GM18870 (cell line): ENCODE measurements around the gene CYP2E1.
"Not testable (repeated sequence)": the region's sequence is repeated elsewhere in the genome, so short reads cannot be mapped to it uniquely, and the experiment has no call there.

ENCODE experiments used
- ATAC-seq: cut with Tn5 transposase; IDR thresholded peaks from one replicate; pipeline ENCODE4 v1.9.1; 2021; ENCODE audit warnings: moderate library complexity; ENCODE audit not compliant: unreplicated experiment

CYP2E1 gene

GRCh38 chr10:133528296-133528844 is 1.2 kb downstream of the CYP2E1 start:
- ATAC-seq, result no peak

DNA sequence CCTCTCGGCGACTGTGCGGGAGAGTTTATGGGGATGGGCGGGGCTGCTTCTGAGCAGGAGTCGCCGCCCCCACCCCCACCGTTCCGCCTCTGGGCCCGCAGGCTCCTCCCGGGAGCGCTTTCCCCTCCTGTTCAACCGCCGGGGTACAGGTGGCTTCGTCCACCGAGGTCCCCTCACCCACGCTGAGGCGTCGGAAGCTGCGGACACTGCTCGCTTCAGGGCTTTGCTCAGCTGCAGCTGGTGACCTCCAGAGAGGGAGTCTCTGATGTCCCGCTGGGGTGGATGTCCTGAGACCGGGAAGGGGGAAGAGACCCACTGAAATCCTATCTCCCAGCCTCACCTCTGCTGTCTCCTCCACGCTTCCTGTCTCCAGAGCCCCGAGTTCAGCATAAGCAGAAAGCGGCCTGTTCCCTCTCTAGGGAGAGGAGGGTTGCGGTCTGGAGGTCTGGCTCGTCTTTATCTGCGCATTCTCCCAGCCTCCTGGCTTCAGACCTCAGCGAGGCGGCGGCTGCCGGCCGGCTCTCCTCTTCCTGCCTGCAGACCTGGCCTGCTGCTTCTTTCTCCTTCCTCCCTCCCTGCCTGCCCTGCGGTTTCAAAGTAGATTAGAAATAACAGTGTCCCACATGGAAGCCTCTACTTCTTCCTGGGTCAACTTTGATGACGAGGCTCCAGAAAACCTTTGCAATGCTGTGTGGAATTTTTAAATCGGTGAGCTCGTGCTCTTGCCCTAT is 1.8 kb downstream of the CYP2E1 start:
- ATAC-seq, result no peak

DNA sequence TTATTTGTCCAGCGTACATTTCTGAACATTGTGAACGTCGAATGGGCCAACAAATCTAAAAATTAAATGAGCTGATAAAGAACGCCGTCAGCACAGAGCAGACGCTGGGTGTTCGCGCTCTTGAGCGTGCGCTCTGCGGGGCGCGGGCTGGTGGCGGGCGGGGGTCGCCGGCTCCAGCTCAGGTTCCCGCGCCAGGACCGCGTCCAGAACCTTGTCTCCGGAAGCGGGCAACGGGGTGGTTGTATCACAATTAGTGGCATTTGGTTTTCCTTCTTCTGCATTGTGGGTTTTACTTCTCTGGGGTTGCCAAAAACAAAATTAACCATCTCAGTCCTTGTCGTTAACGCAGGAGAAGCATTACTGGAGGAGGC is 2.4 kb downstream of the CYP2E1 start:
- ATAC-seq, result no peak

DNA sequence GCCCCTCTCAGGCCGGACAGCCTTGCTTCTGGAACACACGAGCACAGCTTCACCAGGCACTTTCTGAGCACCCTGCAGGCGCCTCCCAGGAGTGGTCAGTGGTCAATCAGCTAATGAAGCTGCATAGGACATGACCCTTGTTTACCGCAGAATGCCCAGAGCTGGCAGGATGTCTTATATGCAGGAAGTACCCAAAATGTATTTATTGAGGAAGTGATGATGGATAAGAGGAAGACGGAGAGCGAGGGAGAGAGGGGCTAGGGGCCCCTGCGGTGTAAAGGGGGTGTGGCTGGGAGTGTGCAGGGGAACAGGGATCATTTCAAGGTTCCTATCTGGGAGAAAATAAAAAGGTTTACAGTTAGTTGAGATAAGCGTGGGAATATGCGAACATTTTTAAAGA is 3.3 kb downstream of the CYP2E1 start:
- no peak for ATAC-seq

- ATAC-seq, result no peak
Measured at GRCh38 chr10:133532871-133533270, 5.7 kb downstream of the CYP2E1 start.

GRCh38 chr10:133534417-133534816 is 7.3 kb downstream of the CYP2E1 start:
- ATAC-seq, result no peak

GRCh38 chr10:133536198-133536597 is 9.0 kb downstream of the CYP2E1 start:
- ATAC-seq, result no peak

DNA sequence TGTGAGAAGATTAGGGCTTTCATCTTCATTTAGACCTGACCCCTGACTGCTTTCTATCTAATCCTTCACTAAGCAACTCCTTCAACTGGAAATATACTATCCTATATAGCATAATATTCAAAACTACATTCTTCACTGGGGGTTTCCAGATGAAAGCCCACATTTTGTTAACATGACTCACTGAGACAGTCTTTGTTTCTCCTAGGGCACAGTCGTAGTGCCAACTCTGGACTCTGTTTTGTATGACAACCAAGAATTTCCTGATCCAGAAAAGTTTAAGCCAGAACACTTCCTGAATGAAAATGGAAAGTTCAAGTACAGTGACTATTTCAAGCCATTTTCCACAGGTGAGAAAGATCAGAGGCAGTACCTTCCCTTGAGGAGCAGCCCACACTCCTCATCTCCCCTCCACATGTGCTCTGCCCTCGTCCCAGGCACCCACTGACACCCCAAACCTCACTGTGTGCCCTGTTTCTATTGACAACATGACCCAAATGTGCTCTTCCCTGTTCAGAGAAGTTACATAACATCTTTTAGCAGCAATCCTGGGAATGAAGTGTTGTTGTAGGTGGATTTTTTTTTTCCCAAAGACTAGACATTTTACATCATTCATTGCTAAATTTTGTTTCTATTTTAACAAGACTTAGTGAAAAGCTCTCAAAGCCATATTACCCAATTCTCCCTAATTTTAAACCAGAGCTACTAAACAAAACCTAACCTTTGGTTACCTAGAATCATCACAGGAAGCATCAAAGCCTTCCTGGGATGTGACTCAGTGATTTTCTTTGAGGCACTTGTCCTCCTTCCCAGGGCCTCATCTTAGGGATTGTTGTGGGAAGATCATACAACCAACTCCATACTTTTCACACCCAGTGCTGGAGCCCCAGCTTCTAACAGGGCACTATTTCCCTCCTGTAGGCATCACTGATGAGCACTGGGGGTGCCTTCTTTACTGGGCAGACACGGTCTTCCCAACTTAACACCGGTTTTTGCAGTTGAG is 10.7 kb downstream of the CYP2E1 start:
- no peak for ATAC-seq

GRCh38 chr10:133541441-133541975 is 14.3 kb downstream of the CYP2E1 start:
- ATAC-seq, result not testable (repeated sequence)

DNA sequence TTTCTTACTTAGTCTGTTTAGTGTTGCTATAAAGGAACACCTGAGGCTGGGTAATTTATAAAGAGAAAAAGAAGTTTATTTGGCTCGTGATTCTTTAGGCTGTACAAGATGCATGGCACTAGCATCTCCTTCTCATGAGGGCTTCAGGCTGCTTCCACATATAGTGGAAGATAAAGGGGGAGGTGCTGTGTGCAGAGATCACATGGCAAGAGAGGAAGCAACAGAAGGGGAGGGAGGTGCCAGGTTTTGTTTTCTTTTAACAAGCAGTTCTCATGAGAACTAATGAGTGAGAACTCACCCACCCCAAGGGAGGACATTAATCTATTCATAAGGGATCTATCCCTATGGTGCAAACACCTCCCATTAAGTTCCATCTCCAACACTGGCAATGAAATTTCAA is 17.3 kb downstream of the CYP2E1 start:
- no peak for ATAC-seq

DNA sequence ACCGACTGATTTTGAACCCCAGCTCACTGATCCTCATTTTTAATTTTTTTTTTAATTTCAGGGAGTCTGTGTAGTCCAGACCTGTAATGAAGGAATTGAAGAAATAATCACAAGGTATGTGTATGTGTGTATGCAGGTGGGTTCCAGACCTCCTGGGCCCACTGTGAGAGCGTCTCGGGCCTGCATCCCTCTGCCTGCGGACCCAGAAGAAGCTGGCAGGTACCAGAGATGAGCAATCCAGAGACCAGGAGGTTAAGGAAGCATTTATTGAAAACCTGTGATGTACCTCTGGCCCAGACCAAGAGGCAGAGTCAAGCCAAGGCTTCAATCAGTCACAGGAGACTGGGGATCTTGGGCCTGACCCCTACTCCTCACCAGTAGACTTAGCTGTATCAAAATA is 27.4 kb downstream of the CYP2E1 start:
- ATAC-seq, result no peak

- ATAC-seq, result no peak
Measured at GRCh38 chr10:133555521-133555920, 28.4 kb downstream of the CYP2E1 start.

- ATAC-seq, result no peak
Measured at GRCh38 chr10:133557381-133557780, 30.2 kb downstream of the CYP2E1 start.

DNA sequence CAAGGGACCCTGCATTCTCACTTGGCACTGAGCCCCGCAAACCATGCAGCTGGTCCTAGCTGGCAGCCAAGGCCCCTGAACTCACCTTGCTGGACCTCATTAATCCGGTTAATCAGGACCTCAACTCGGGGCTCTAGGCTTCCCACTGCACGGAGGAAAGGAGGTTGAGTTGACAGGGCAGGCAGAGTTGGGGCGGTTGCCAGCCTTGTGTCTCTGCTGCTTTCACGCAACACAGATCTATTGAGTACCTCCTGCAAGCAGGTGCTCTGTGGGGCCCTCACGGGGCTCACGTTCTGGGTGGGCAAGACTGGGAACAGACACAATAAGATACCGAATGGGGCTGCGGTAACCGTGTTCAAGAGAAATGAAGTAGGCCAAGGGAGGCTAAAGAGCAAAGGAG is 32.1 kb downstream of the CYP2E1 start:
- ATAC-seq, result no peak

- no peak for ATAC-seq
Measured at GRCh38 chr10:133564816-133565215, 37.7 kb downstream of the CYP2E1 start.

GRCh38 chr10:133565441-133566294 is 38.5 kb downstream of the CYP2E1 start, which contains the start of gene SYCE1:
SYCE1 (minus strand) TSS chr10:133565583; CDS start chr10:133565529, 54 bp downstream.
- ATAC-seq, result no peak

DNA sequence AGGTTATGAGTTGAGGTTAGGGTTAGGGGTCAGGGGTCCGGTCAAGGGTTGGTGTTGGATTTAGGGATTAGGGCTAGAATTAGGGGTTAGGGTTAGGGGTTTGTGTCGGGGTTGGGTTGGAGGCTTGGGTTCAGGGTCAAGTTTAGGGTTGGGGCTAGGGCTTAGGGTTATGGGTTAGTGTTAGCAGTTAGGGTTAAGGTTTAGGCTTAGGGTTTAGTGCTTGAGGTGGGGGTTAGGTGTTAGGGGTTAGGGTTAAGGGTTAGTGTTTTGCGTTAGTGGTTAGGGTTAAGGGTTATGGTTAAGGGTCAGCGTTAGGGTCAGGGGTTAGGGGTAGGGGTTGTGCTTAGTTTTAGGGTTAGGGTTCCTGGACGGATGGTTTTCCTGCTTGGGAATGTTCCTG is 40.0 kb downstream of the CYP2E1 start:
- no peak for ATAC-seq

DNA sequence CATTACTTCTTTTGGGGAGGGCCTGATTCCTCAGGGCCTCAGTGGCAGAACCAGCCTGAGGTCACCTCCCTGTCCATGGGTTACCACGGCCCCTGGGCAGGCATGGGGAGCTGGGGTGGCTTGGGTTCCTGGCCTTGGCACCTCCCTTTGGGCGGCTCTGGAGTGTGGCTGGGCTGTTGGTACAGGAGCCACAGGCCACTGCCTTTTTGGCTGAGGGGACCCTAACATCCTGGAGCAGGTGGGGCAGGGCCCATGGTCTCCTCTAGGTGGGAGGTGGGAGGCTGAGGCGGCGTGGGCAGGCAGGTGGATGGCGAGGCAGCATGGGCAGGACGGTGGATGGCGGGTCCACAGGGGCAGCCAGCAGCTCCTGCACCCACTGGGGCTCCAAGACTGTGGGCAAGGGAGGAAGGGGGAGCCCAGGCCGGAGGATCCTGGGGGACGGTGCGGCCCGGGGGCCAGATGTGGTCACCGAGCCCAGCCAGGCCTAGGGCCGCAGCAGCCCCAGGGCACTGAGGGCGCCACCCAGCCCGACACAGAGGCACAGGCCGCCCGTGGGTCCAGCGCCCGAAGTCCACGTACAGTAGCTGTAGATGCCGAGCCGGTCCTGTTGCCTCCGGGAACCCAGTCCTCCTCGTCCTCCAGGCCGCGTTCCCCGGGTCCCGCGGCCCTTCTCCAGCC is 40.6 kb downstream of the CYP2E1 start:
- no peak for ATAC-seq

DNA sequence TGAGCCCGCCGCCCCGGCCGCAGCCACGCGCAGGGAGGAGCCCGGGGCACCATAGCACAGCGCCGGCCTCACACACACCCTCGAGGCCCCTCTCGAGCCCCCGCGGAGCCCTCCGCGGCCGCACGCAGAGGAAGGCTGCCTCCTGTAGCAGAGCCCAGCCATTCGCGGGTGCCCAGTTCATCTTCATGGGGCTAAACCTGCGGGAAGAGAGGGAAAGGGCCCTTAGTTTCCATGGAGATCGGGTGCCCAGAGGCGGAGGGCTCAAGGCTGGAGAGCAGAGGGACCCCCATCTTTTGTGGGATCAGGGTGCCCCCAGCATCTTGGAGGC is 41.1 kb downstream of the CYP2E1 start:
- ATAC-seq, result no peak
